HepG2 (cell line): ENCODE measurements around the gene SYT11. TPM values are rescaled to one million over a fixed set of nuclear protein-coding genes. Genes with fewer than 3 reads are reported as not detected.

Experiments used
- ATAC-seq: fragments of 200-7000 bp; cut with Tn5 transposase; 3 replicates; pipeline ENCODE4 v1.9.1; 2020; ENCODE audit warnings: mild to moderate bottlenecking, moderate library complexity
- BruUV-seq: library from RNA; stranded (reverse); fragments of 400-500 nt; replicated peaks from 2 replicates; lab custom pipeline; 2021; lab: Mats Ljungman, UMichigan
- CTCF ChIA-PET: fragments of 300-600 bp; formaldehyde crosslinking; extraction: SDS; loops from one replicate; lab custom pipeline; 2021; ENCODE audit warnings: low total read pairs, inconsistent platforms, low intra/inter-chr PET ratio; lab: Yijun Ruan, JAX
- POLR2A ChIA-PET: fragments of 350-600 bp; sonication (Branson Sonifier 250); formaldehyde crosslinking; loops from one replicate; lab custom pipeline; 2020; ENCODE audit warnings: antibody characterized with exemption, inconsistent platforms; lab: Yijun Ruan, JAX
- DNase-seq: peaks from one replicate; pipeline ENCODE4 v3.0.0-alpha.2; 2015; ENCODE audit warnings: low spot score
- FAIRE-seq: peaks from 3 replicates; lab custom pipeline; 2011; peaks lifted over from hg19 to GRCh38; lab: Jason Lieb, UNC
- H2AFZ ChIP-seq: one replicate; pipeline ENCODE4 v1.6.1; 2011; ENCODE audit warnings: low read length, inconsistent platforms
- H3K27ac ChIP-seq: fragments of 300-600 bp; 3 replicates; pipeline ENCODE4 v1.8.0; 2011; ENCODE audit warnings: mixed run types, mild to moderate bottlenecking, mixed read lengths, low read length, inconsistent platforms; ENCODE audit not compliant: insufficient read depth; ENCODE audit errors: extremely low read length
- H3K27me3 ChIP-seq, 2 experiments: fragments of 200-600 bp in 1 of 2; 2 replicates in 1 of 2; 3 replicates in 1 of 2; pipeline versions ENCODE4 v1.6.0 to v1.8.0; 2011; ENCODE audit warnings: low read length in 2 of 2, mild to moderate bottlenecking in 2 of 2, moderate library complexity in 2 of 2, inconsistent platforms in 1 of 2; ENCODE audit not compliant: insufficient read depth in 2 of 2, control insufficient read depth in 1 of 2
- H3K36me3 ChIP-seq, 2 experiments: fragments of 200-600 bp in 1 of 2; replicated peaks in 1 of 2; 2 replicates in 1 of 2; 3 replicates in 1 of 2; pipeline versions ENCODE4 v1.5.1 to v1.8.0; 2011; ENCODE audit warnings: low read length in 2 of 2, inconsistent platforms in 1 of 2; ENCODE audit not compliant: insufficient read depth in 2 of 2, control insufficient read depth in 1 of 2
- H3K4me1 ChIP-seq: 2 replicates; pipeline ENCODE4 v1.5.1; 2012; ENCODE audit warnings: low read length, inconsistent platforms; ENCODE audit not compliant: insufficient read depth
- H3K4me2 ChIP-seq: 2 replicates; pipeline ENCODE4 v1.6.0; 2011; ENCODE audit warnings: low read depth, low read length, inconsistent platforms
- H3K4me3 ChIP-seq, 3 experiments: fragments of 200-600 bp in 1 of 3; sonication (generic), shearing (Covaris generic) in 1 of 3; replicated peaks in 1 of 3; 2 replicates each; pipeline ENCODE4 v1.5.1; 2011 to 2016; ENCODE audit warnings: low read length in 3 of 3, inconsistent platforms in 2 of 3, low read depth in 2 of 3, mild to moderate bottlenecking in 2 of 3, control low read depth in 1 of 3, mixed read lengths in 1 of 3; ENCODE audit not compliant: insufficient read depth in 1 of 3
- H3K79me2 ChIP-seq: one replicate; pipeline ENCODE4 v1.6.1; 2011; ENCODE audit warnings: low read length, inconsistent platforms; ENCODE audit not compliant: insufficient read depth
- H3K9ac ChIP-seq: 2 replicates; pipeline ENCODE4 v1.6.0; 2011; ENCODE audit warnings: mild to moderate bottlenecking, low read depth, low read length, inconsistent platforms; ENCODE audit not compliant: insufficient read depth
- H3K9me3 ChIP-seq: 2 replicates; pipeline ENCODE4 v1.5.1; 2012; ENCODE audit warnings: mild to moderate bottlenecking, low read length
- H4K20me1 ChIP-seq: 2 replicates; pipeline ENCODE4 v1.6.0; 2011; ENCODE audit warnings: inconsistent platforms, mild to moderate bottlenecking, low read length, moderate library complexity; ENCODE audit not compliant: insufficient read depth
- CC2D1A ChIP-seq: sonication (generic); formaldehyde crosslinking; IDR thresholded peaks from 2 replicates; pipeline ENCODE4 v1.8.1; 2023; ENCODE audit warnings: mild to moderate bottlenecking, missing genetic modification reagents
- ELK4 ChIP-seq: sonication (generic); formaldehyde crosslinking; IDR thresholded peaks from 2 replicates; pipeline ENCODE4 v1.9.0; 2021; ENCODE audit warnings: missing genetic modification reagents, borderline replicate concordance
- HDAC6 ChIP-seq: fragments of 200-600 bp; sonication (generic); IDR thresholded peaks from 2 replicates; pipeline ENCODE4 v1.7.0; 2017; ENCODE audit warnings: mild to moderate bottlenecking, antibody characterized with exemption, low read length, low read depth
- MYNN ChIP-seq: sonication (generic); formaldehyde crosslinking; IDR thresholded peaks from 2 replicates; pipeline ENCODE4 v1.4.0; 2020; ENCODE audit warnings: mild to moderate bottlenecking, low read depth, missing genetic modification reagents
- NFRKB ChIP-seq: fragments of 450-650 bp; IDR thresholded peaks from 2 replicates; pipeline ENCODE4 v1.6.1; 2017
- NR3C1 ChIP-seq: sonication (generic); formaldehyde crosslinking; IDR thresholded peaks from 2 replicates; pipeline ENCODE4 v1.4.0; 2020; ENCODE audit warnings: missing genetic modification reagents
- PRDM15 ChIP-seq: sonication (generic); formaldehyde crosslinking; IDR thresholded peaks from 2 replicates; pipeline ENCODE4 v1.4.0; 2020; ENCODE audit warnings: missing genetic modification reagents
- REL ChIP-seq: sonication (generic); formaldehyde crosslinking; conservative IDR thresholded peaks from 2 replicates; pipeline ENCODE4 v1.8.0; 2022; ENCODE audit warnings: mild to moderate bottlenecking, missing genetic modification reagents, moderate library complexity
- TBP ChIP-seq: sonication (generic); formaldehyde crosslinking; IDR thresholded peaks from 2 replicates; pipeline ENCODE4 v1.5.0; 2020; ENCODE audit warnings: missing genetic modification reagents
- THAP8 ChIP-seq: sonication (generic); formaldehyde crosslinking; IDR thresholded peaks from 2 replicates; pipeline ENCODE4 v1.5.1; 2020; ENCODE audit warnings: missing genetic modification reagents, mild to moderate bottlenecking, borderline replicate concordance
- UBTF ChIP-seq: sonication (generic); formaldehyde crosslinking; IDR thresholded peaks from 2 replicates; pipeline ENCODE4 v1.4.0; 2020; ENCODE audit warnings: mild to moderate bottlenecking, missing genetic modification reagents
- ZFP1 ChIP-seq: IDR thresholded peaks from 2 replicates; pipeline ENCODE4 v1.6.1; 2016
- ZKSCAN1 ChIP-seq: fragments of 150-350 bp; IDR thresholded peaks from 2 replicates; pipeline ENCODE4 v1.6.1; 2014; ENCODE audit warnings: low read length
- ZNF124 ChIP-seq: sonication (generic); formaldehyde crosslinking; IDR thresholded peaks from 2 replicates; pipeline ENCODE4 v1.4.0; 2020; ENCODE audit warnings: missing genetic modification reagents
- ZNF513 ChIP-seq: sonication (generic); formaldehyde crosslinking; conservative IDR thresholded peaks from 2 replicates; pipeline ENCODE4 v1.5.0; 2020; ENCODE audit warnings: missing genetic modification reagents
- WGBS: methylation state at CpG from one replicate; pipeline ENCODE4 v1.1.6; 2017; ENCODE audit warnings: low lambda C conversion rate; 5-methylcytosine and 5-hydroxymethylcytosine counted together
- in situ Hi-C: cut with HindIII; loops from 2 replicates; pipeline ENCODE4 v1.10.0; 2017; ENCODE audit warnings: low pct_unique_long_range_greater_than_20kb; ENCODE audit not compliant: extremely low pct_ligation_motif_present
- intact Hi-C: fragments of 100-400 bp; cut with micrococcal nuclease; formaldehyde crosslinking; loops from one replicate; pipeline ENCODE4 v1.10.0; 2022; ENCODE audit not compliant: unreplicated experiment
- polyA plus RNA-seq, 8 experiments: library from polyadenylated mRNA; depleted of rRNA in 3 of 8; stranded (reverse) in 7 of 8; unstranded in 1 of 8; fragments of >200 nt; fragmentation: Illumina TruSeq in 4 of 8; extraction: Trizol in 4 of 8; gene quantifications; 2 replicates each; pipeline versions ENCODE4 v1.2.1 to v1.2.3, GENCODE V29; 2011 to 2016; ENCODE audit warnings: low read depth in 4 of 8, missing spikeins in 1 of 8, mixed read lengths in 1 of 8; ENCODE audit not compliant: insufficient read depth in 1 of 8
- total RNA-seq, 5 experiments: library from RNA; depleted of rRNA; stranded (reverse); fragments of >200 nt; fragmentation: Illumina TruSeq; extraction: Trizol; gene quantifications; 2 replicates each; pipeline ENCODE4 v1.2.3, GENCODE V29; 2016; ENCODE audit warnings: low read depth in 1 of 5

SYT11 gene
- total and polyA plus RNA-seq, 2 of the 13 experiments (the other 11 are each of a cell fraction or from before 2014, with no cell fraction given) = 0.22 to 0.59 TPM

GRCh38 chr1:155890251-155890650 lies 30.9 kb downstream of the SYT11 start:
- no peak overlapping the region for H3K4me3 ChIP-seq
- CTCF ChIA-PET = no interaction called here
- intact Hi-C loops = loop anchor here (10.0 kb wide), 1 partner anchor 1525 kb away; no protein-coding TSS in a partner anchor
- 29% methylated on average over 3 of the region's 3 CpGs for WGBS
- POLR2A ChIA-PET = no interaction called here
- no peaks in the 10 kb centered on the region for H3K79me2 ChIP-seq
- in situ Hi-C loops = no loop called here
- H3K27me3 ChIP-seq = peaks cover 0 to 6% of the 10 kb centered on the region in 2 experiments; a peak in 1 of 5 replicates
- H4K20me1 ChIP-seq = no peaks in the 10 kb centered on the region
- peaks cover 38% of the 10 kb centered on the region for H3K4me1 ChIP-seq
- no TSS peak for BruUV-seq
- ATAC-seq (no peak), FAIRE-seq (no peak), DNase-seq (no peak)
- H3K27ac ChIP-seq = no peak overlapping the region
- H3K36me3 ChIP-seq = no peaks in the 10 kb centered on the region
- no peak overlapping the region for H3K4me2 ChIP-seq
- no peak overlapping the region for H2AFZ ChIP-seq
- H3K9ac ChIP-seq = no peak overlapping the region
- no peaks in the 10 kb centered on the region for H3K9me3 ChIP-seq
- TF ChIP-seq TBP (CRISPR knock-in tag) = no peak
- no peak for TF ChIP-seq ELK4 (CRISPR knock-in tag)
- TF ChIP-seq ZFP1 = no peak
- no peak for TF ChIP-seq NR3C1 (CRISPR knock-in tag)
- TF ChIP-seq ZNF124 (CRISPR knock-in tag) = no peak
- no peak for TF ChIP-seq HDAC6
- TF ChIP-seq PRDM15 (CRISPR knock-in tag) = no peak
- no peak for TF ChIP-seq UBTF (CRISPR knock-in tag)
- TF ChIP-seq CC2D1A (CRISPR knock-in tag) = no peak
- no peak for TF ChIP-seq ZNF513
- TF ChIP-seq REL = no peak
- no peak for TF ChIP-seq NFRKB
- no peak for TF ChIP-seq MYNN (CRISPR knock-in tag)
- no peak for TF ChIP-seq THAP8 (CRISPR knock-in tag)
- TF ChIP-seq ZKSCAN1 = no peak
